DMS 273 (cell line): ENCODE results near the gene SAP30BP.
A peak's percentile ranks its signal among the peaks of the same experiment; 100 is the strongest.

ENCODE experiments used
- DNase-seq: peaks from one replicate; lab custom pipeline; 2025; ENCODE audit not compliant: unreplicated experiment; lab: John Stamatoyannopoulos, UW

The SAP30BP gene

GRCh38 chr17:75737133-75737962 is 70.2 kb downstream of the SAP30BP start:
- DNase-seq, result no peak

GRCh38 chr17:75738218-75738802 is 71.2 kb downstream of the SAP30BP start:
- no peak for DNase-seq

DNA sequence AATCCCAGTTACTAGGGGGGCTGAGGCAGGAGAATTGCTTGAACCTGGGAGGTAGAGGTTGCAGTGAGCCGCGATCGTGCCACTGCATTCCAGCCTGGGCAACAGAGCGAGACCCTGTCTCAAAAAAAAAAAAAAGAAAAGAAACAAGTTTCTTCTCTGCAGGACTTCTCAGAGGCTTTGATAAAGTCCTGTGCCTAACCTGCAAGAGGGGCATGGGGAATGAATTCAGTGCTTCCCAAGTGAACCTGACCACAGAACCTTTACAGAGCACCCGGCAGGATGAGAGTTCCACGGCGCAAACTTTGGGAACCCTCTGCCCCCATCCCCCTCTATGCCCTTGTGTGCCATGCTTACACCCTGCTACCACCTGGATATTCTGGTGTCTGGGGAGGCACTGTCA is 72.0 kb downstream of the SAP30BP start:
- DNase-seq, result no peak

GRCh38 chr17:75739801-75740200 is 72.7 kb downstream of the SAP30BP start:
- no peak for DNase-seq

DNA sequence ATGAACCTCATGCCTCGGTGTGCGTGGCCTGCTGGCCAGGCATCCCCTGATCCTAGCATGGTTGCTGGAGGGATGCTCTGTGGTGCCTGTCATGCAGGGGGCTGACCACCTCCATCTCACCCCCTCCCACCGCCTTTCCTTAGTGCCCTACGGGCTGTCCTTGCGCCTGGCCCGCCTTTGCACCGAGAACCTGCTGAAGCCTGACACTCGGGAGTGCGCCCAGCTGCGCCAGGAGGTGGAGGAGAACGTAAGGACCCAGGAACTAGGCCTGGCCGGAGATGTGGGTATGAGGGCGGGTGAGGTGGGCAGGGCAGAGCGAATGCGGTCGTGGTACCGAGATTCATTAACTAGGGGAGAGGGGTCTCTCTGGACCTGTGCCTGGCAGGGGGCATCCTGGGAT is 73.1 kb downstream of the SAP30BP start:
- DNase-seq, result no peak

DNA sequence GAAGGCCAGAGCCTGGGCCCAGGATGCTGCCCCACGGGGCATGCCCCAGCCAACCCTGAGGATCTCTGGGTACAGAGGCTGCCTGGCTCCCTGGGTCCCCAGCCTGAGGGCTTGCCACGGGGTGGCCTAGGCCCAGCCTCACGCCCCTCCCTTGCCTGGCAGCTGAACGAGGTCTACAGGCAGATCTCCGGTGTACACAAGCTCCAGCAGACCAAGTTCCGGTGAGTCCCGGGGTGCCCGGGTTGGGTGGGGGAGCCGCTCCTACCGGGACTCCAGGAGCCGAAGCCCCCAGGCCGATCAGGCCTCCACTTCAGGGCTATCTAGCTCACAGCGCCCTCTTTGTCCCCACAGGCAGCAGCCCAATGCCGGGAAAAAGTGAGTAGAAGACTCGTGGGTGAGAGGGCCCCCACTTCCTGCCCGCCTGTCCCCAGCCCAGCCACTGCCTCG is 73.5 kb downstream of the SAP30BP start:
- DNase-seq, result no peak

DNA sequence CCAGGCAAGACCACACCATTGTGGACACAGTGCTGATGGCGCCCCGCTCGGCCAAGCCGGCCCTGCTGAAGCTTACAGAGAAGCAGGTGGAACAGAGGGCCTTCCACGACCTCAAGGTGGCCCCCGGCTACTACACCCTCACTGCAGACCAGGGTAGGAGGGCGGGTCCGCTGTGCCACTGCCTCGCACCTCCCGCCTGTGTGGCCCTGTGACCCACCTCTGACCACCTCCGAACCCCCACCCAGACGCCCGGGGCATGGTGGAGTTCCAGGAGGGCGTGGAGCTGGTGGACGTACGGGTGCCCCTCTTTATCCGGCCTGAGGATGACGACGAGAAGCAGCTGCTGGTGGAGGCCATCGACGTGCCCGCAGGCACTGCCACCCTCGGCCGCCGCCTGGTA is 75.2 kb downstream of the SAP30BP start:
- DNase-seq, result no peak

- DNase-seq, result no peak
Measured at GRCh38 chr17:75743625-75744206, 76.6 kb downstream of the SAP30BP start.

GRCh38 chr17:75748706-75749105 is 81.6 kb downstream of the SAP30BP start:
- no peak for DNase-seq

DNA sequence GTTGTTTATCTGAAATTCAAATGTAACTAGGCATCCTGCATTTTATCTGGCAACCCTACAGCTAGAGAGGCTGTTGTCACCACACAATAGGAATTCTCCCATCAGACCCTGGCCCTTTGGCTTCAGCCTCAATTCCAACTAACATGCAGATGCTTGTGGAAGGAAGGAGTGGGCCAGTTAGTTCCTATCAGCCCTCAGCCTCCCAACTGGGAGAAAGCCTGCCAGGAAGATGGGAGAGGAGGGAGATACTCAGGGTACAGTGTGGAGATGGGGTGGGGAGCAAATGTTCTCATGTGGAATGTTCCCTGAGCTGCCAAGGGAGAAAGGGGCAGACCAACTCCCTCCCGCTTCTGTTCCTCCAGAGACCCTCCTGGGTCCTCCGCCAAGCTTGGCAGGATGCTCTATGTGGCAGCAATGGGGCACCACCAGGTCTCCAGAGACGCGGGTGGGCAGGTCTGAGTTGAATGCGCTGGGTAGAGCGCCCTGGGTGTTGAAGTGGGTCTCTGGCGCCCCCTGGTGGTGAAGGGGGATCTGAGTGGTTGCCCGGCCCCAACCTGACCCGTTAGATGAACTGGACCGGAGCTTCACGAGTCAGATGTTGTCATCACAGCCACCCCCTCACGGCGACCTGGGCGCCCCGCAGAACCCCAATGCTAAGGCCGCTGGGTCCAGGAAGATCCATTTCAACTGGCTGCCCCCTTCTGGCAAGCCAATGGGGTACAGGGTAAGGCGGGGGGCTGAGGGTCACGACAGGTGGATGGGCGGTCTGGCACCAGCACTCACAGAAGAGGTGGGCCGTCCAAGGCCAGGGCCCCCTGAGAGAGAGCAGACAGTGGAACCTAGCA is 82.6 kb downstream of the SAP30BP start:
- peak; percentile 88 for DNase-seq

GRCh38 chr17:75750661-75751423 is 83.7 kb downstream of the SAP30BP start:
- no peak for DNase-seq

- no peak for DNase-seq
Measured at GRCh38 chr17:75751676-75752404, 84.7 kb downstream of the SAP30BP start.

DNA sequence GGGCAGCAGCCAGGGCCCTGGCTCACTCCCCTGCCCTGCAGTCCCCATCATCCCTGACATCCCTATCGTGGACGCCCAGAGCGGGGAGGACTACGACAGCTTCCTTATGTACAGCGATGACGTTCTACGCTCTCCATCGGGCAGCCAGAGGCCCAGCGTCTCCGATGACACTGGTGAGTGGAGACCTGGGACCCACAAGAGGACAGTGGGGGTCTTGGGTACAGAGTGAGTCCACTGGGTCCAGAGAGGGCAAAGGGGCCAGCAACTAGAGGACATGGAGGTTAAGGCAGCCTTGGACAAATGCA is 85.2 kb downstream of the SAP30BP start:
- DNase-seq, result no peak

DNA sequence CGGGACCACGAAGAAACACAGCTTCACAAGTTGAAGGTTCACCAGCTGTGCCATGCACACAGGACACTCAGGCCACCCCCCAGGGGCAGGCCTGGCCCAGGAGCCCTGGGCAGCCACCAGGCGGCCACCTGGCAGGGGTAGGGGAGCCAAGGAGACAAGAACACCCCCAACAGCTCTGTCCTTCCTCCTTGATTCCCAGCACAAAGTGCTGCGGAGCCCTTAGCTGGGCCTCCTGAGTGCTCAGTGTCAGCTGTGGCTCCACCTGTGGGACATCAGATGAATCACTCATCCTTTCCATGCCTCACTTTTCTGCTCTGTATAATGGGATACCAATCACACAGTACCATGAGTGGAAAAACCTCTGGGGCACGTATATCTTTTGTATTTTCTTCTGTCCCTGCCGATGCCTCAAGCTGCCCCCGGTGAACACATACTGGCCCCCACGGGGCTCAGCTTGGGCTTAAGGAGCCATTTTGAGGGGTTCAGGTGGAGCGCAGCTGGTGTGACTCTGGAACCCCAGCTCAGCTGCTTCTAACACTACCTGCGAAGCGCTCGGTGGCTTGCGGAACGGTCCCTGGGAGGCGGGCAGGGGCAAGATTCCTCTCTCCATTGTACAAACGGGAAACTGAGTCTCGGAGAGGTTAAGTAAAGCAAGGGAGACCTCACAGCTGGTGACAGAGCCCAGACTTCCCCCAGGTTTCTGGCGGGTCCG is 85.8 kb downstream of the SAP30BP start:
- DNase-seq, result no peak

DNA sequence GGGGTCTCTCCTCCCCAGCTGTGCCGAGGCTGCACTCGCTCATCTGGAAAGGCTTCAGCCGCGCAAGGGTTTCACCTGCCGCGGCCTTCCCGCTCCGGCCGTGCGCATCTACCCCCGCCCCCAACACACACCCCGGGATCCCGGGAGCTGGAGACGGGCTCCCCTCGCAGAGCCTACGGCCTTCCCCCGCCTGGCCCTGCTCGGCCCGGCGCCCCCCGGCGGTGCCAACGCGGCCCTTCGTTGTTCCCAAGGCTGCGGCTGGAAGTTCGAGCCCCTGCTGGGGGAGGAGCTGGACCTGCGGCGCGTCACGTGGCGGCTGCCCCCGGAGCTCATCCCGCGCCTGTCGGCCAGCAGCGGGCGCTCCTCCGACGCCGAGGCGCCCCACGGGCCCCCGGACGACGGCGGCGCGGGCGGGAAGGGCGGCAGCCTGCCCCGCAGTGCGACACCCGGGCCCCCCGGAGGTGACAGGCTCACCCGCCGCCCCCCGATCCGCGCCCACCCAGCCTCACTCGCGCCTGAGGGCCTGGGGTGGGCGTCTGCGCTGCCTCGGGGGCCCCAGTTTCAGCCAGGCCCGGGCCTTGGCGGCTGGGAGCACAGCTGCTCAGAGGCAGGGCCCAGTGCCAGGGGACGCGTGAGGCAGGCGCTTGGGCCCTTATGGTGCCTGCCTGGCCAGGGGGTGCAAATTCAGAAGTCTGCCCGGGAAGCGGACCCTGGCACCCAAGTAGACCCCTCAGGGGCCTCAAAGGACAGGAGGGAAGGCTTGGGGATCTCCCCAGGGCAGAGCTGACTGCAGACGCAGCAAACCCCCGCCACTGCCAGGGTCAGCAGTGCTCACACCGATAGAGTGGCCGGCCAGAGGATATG is 86.6 kb downstream of the SAP30BP start:
- DNase-seq, result peak; percentile 62

DNA sequence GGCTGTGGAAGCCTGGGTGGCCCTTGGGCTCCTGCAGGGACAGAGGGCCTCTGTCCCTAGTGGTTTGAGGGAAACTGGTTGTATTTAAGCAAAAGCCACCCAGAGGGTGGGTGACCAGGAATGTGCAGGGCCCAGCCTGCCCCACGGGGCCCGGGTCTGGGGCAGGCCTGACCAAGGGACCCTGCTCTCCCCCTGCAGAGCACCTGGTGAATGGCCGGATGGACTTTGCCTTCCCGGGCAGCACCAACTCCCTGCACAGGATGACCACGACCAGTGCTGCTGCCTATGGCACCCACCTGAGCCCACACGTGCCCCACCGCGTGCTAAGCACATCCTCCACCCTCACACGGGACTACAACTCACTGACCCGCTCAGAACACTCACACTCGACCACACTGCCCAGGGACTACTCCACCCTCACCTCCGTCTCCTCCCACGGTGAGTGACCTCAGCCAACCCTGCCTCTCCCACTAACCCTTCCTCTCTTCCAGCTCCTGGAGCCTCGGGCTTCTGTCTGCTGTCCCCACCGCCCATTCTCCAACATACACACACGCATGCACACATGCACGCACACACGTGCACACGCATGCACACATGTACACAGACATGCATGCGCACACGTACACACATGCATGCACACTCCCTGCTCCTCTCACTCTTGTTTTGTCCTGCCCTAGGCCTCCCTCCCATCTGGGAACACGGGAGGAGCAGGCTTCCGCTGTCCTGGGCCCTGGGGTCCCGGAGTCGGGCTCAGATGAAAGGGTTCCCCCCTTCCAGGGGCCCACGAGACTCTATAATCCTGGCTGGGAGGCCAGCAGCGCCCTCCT is 87.5 kb downstream of the SAP30BP start:
- no peak for DNase-seq

DNA sequence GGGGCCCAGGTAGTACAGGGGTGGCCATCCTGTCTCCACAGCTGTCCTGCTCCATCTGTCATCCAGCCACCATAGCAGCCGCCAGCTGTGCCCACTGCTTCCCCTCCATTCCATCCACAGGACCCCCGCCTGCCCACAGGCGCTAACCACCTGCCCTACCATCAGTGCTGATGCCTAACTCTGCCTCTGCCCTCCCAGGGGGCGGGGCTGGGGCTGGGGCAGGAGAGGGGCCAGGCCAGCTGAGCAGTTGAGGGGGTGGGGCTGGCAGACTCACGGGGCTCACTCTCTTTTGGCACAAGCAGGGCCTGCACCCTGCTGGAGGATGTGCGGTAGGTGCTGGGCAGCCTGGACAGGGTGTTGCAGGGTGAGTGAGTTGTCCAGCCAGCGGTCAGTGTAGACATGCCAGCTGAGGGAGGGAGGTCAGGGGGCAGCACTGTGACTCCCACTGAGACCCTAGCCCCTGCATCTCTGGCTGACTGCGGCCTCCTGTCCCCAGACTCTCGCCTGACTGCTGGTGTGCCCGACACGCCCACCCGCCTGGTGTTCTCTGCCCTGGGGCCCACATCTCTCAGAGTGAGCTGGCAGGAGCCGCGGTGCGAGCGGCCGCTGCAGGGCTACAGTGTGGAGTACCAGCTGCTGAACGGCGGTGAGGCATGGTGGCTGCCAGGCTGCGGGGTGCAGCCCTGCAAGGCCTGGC is 88.2 kb downstream of the SAP30BP start:
- DNase-seq, result peak; percentile 91
